DMS153 (cell line): ENCODE data around the gene UFC1.

Experiments used
- DNase-seq: peaks from one replicate; lab custom pipeline; 2025; lab: John Stamatoyannopoulos, UW

Gene UFC1

GRCh38 chr1:161133220-161133740 is 20.5 kb upstream of the UFC1 start:
- DNase-seq, result no peak

GRCh38 chr1:161137881-161138280 is 15.9 kb upstream of the UFC1 start:
- no peak for DNase-seq

GRCh38 chr1:161138431-161138830 is 15.3 kb upstream of the UFC1 start:
- DNase-seq, result no peak

GRCh38 chr1:161139766-161140165 is 14.0 kb upstream of the UFC1 start:
- no peak for DNase-seq

GRCh38 chr1:161140755-161141400 is 12.9 kb upstream of the UFC1 start:
- no peak for DNase-seq

GRCh38 chr1:161145832-161146231 is 7.9 kb upstream of the UFC1 start:
- DNase-seq, result no peak

- no peak for DNase-seq
Measured at GRCh38 chr1:161153176-161153575, 602 bp upstream of the UFC1 start.

GRCh38 chr1:161157867-161158266 is 4.1 kb downstream of the UFC1 start:
- no peak for DNase-seq

- DNase-seq, result no peak
Measured at GRCh38 chr1:161158316-161159010, 4.7 kb downstream of the UFC1 start.

GRCh38 chr1:161159087-161159912 is 5.5 kb downstream of the UFC1 start, which contains the start of gene USP21:
Gene USP21, plus strand, starts transcription at chr1:161159500. Its CDS starts 1,141 bp downstream, at chr1:161160641.
- peak; percentile 78 for DNase-seq

GRCh38 chr1:161159913-161160243 is 6.1 kb downstream of the UFC1 start:
- DNase-seq, result no peak

GRCh38 chr1:161160671-161161145 is 6.9 kb downstream of the UFC1 start:
- no peak for DNase-seq

GRCh38 chr1:161161652-161162051 is 7.9 kb downstream of the UFC1 start:
- no peak for DNase-seq

- no peak for DNase-seq
Measured at GRCh38 chr1:161162052-161162451, 8.3 kb downstream of the UFC1 start.

GRCh38 chr1:161162806-161163205 is 9.0 kb downstream of the UFC1 start:
- no peak for DNase-seq

- no peak for DNase-seq
Measured at GRCh38 chr1:161163793-161164192, 10.0 kb downstream of the UFC1 start.

- DNase-seq, result no peak
Measured at GRCh38 chr1:161164901-161165610, 11.3 kb downstream of the UFC1 start.

GRCh38 chr1:161165742-161166668 is 12.2 kb downstream of the UFC1 start, which contains the start of gene PPOX:
Gene PPOX, plus strand, starts transcription at chr1:161166426. Its CDS starts 422 bp downstream, at chr1:161166848.
- peak; percentile 99 for DNase-seq

GRCh38 chr1:161166669-161167548 is 13.1 kb downstream of the UFC1 start:
- DNase-seq, result peak; percentile 18

- no peak for DNase-seq
Measured at GRCh38 chr1:161168906-161169305, 15.1 kb downstream of the UFC1 start.
